T-cell (primary cell): ENCODE measurements around the gene FNIP2. TPM values are rescaled to one million over a fixed set of nuclear protein-coding genes. Genes with fewer than 3 reads are reported as not detected.

Source experiments
- ATAC-seq, 4 experiments: fragments of 200-7000 bp in 3 of 4; fragments of 150-1000 bp in 1 of 4; cut with Tn5 transposase; replicated peaks in 1 of 4; 1 replicate in 3 of 4; 2 replicates in 1 of 4; pipeline ENCODE4 v1.10.0; 2021; ENCODE audit warnings: moderate library complexity in 3 of 4, mild to moderate bottlenecking in 2 of 4, moderate number of reproducible peaks in 1 of 4
- CTCF ChIA-PET, 2 donors: fragments of 300-600 bp; sonication (Branson Sonifier 250); formaldehyde crosslinking; loops; one replicate each; lab custom pipeline; 2022; ENCODE audit warnings: antibody characterized with exemption in 2 of 2; lab: Charles Lee
- POLR2A ChIA-PET, 2 donors: fragments of 300-600 bp; sonication (Branson Sonifier 250); formaldehyde crosslinking; loops; one replicate each; lab custom pipeline; 2022; ENCODE audit warnings: antibody characterized with exemption in 2 of 2; lab: Charles Lee
- DNase-seq, 35 experiments: peaks; one replicate each; pipeline versions ENCODE4 v3.0.0 to v3.0.0-alpha.2; 2013 to 2023
- H3K27ac ChIP-seq: one replicate; pipeline ENCODE4 v1.5.1; 2013; ENCODE audit warnings: low read length
- H3K27me3 ChIP-seq, 2 experiments: replicated peaks in 1 of 2; 1 replicate in 1 of 2; 2 replicates in 1 of 2; pipeline versions ENCODE4 v1.6.1 to v1.7.0; 2013; ENCODE audit warnings: low read length in 1 of 2, mixed read lengths in 1 of 2; ENCODE audit not compliant: control insufficient read depth in 2 of 2, insufficient read depth in 2 of 2; ENCODE audit errors: extremely low read depth in 1 of 2
- H3K36me3 ChIP-seq, 2 donors: 1 replicate in 1 of 2; 2 replicates in 1 of 2; pipeline versions ENCODE4 v1.6.1 to v1.7.0; 2013; ENCODE audit warnings: low read length in 1 of 2; ENCODE audit not compliant: control insufficient read depth in 2 of 2, insufficient read depth in 1 of 2; ENCODE audit errors: extremely low read depth in 1 of 2
- H3K4me1 ChIP-seq, 2 experiments: 1 replicate in 1 of 2; 2 replicates in 1 of 2; pipeline versions ENCODE4 v1.6.1 to v1.7.0; 2013; ENCODE audit warnings: low read length in 2 of 2, mixed read lengths in 1 of 2; ENCODE audit not compliant: insufficient read depth in 2 of 2, control insufficient read depth in 1 of 2; ENCODE audit errors: extremely low read depth in 1 of 2
- H3K4me3 ChIP-seq, 2 donors: 1 replicate in 1 of 2; 2 replicates in 1 of 2; pipeline versions ENCODE4 v1.5.1 to v1.7.0; 2013; ENCODE audit warnings: mild to moderate bottlenecking in 2 of 2, low read length in 1 of 2, moderate library complexity in 1 of 2; ENCODE audit not compliant: control insufficient read depth in 1 of 2; ENCODE audit errors: extremely low read depth in 1 of 2
- H3K9me3 ChIP-seq: 2 replicates; pipeline ENCODE4 v1.7.0; 2013
- H3K27ac Mint-ChIP-seq, 2 donors: one replicate each; pipeline ENCODE4 v1.8.0; 2020 to 2021; ENCODE audit warnings: mild to moderate bottlenecking in 2 of 2, mixed read lengths in 2 of 2
- H3K27me3 Mint-ChIP-seq, 2 donors: one replicate each; pipeline ENCODE4 v1.8.0; 2021 to 2022; ENCODE audit warnings: mixed read lengths in 2 of 2
- H3K36me3 Mint-ChIP-seq: one replicate; pipeline ENCODE4 v1.8.0; 2021; ENCODE audit warnings: mixed read lengths
- H3K4me1 Mint-ChIP-seq, 3 donors: one replicate each; pipeline ENCODE4 v1.8.0; 2020 to 2022; ENCODE audit warnings: mixed read lengths in 3 of 3, mild to moderate bottlenecking in 1 of 3
- H3K4me3 Mint-ChIP-seq, 3 donors: one replicate each; pipeline ENCODE4 v1.8.0; 2020 to 2022; ENCODE audit warnings: mild to moderate bottlenecking in 3 of 3, mixed read lengths in 3 of 3, moderate library complexity in 3 of 3
- H3K9me3 Mint-ChIP-seq, 3 donors: one replicate each; pipeline ENCODE4 v1.8.0; 2020 to 2022; ENCODE audit warnings: mixed read lengths in 3 of 3
- WGBS: methylation state at CpG from one replicate; pipeline ENCODE4 v1.1.5; 2013; ENCODE audit warnings: missing lambda C conversion rate; ENCODE audit not compliant: insufficient coverage; 5-methylcytosine and 5-hydroxymethylcytosine counted together
- total RNA-seq, 35 experiments: library from RNA in 6 of 35; stranded (reverse) in 6 of 35; fragments of 120-200 nt in 1 of 35; gene quantifications; one replicate each; pipeline versions ENCODE4 v1.2.1 to v1.2.4 and lab custom pipeline; 2013 to 2026

FNIP2 gene
- total RNA-seq, 5 donors from 2014 or later (not counting 1 experiment from before 2014, with no cell fraction given): 6.7 to 11.1 (median 10.7) TPM

GRCh38 chr4:158801066-158801465 lies 32.2 kb downstream of the FNIP2 start:
- ATAC-seq (no peak), DNase-seq (no peak)
- Histone ChIP-seq H3K27me3 (no peaks in the 10 kb centered on the region), H3K9me3 (no peaks in the 10 kb centered on the region), H3K36me3 (no peaks in the 10 kb centered on the region), H3K4me3 (no peak overlapping the region), H3K27ac (no peak overlapping the region), H3K4me1 (no peaks in the 10 kb centered on the region)
- Mint-ChIP-seq H3K9me3 (no peaks in the 10 kb centered on the region), H3K27ac (no peak overlapping the region), H3K27me3 (no peaks in the 10 kb centered on the region), H3K4me3 (no peak overlapping the region), H3K4me1 (peaks cover 11 to 24% (median 13%) of the 10 kb centered on the region in 3 donors), H3K36me3 (no peaks in the 10 kb centered on the region)
- ChIA-PET POLR2A (no interaction called here), CTCF (interaction anchor here in 1 of 2 donors (0.7 kb wide), 1 partner anchor 74 kb away, joined by 3 read pairs; no protein-coding TSS in a partner anchor)
- WGBS: 100% methylated on average over 1 of the region's 4 CpGs

GRCh38 chr4:158801677-158802076 lies 32.9 kb downstream of the FNIP2 start:
- H3K27ac Mint-ChIP-seq: no peak overlapping the region
- no peaks in the 10 kb centered on the region for H3K27me3 Mint-ChIP-seq

GRCh38 chr4:158802914-158803313 lies 34.1 kb downstream of the FNIP2 start:
- no peak for DNase-seq
- H3K27ac Mint-ChIP-seq: no peak overlapping the region
- H3K4me3 Mint-ChIP-seq: no peak overlapping the region
- Histone ChIP-seq H3K27me3 (no peaks in the 10 kb centered on the region), H3K9me3 (no peaks in the 10 kb centered on the region), H3K27ac (no peak overlapping the region), H3K4me1 (no peaks in the 10 kb centered on the region), H3K4me3 (no peak overlapping the region), H3K36me3 (no peaks in the 10 kb centered on the region)
- ATAC-seq: no peak
- CTCF ChIA-PET: interaction anchor here in 1 of 2 donors (0.6 kb wide), 1 partner anchor 18 kb away, joined by 3 read pairs; no protein-coding TSS in a partner anchor
- no CpG with 5 or more reads among the region's 1 CpG for WGBS
- POLR2A ChIA-PET: no interaction called here
- no peaks in the 10 kb centered on the region for H3K27me3 Mint-ChIP-seq
- H3K4me1 Mint-ChIP-seq: peaks cover 11 to 24% (median 13%) of the 10 kb centered on the region in 3 donors
- H3K9me3 Mint-ChIP-seq: no peaks in the 10 kb centered on the region
- H3K36me3 Mint-ChIP-seq: no peaks in the 10 kb centered on the region

More at GRCh38 chr4:158801677-158802076, 32.9 kb downstream of the FNIP2 start:
- Histone ChIP-seq H3K27ac (no peak overlapping the region), H3K27me3 (no peaks in the 10 kb centered on the region), H3K9me3 (no peaks in the 10 kb centered on the region), H3K36me3 (no peaks in the 10 kb centered on the region), H3K4me1 (no peaks in the 10 kb centered on the region), H3K4me3 (no peak overlapping the region)
- 100% methylated on average over 1 of the region's 3 CpGs for WGBS
- ChIA-PET CTCF (no interaction called here), POLR2A (interaction anchor here in 1 of 2 donors (0.5 kb wide), 1 partner anchor 15 kb away, joined by 3 read pairs; no protein-coding TSS in a partner anchor)
- ATAC-seq: no peak
- Mint-ChIP-seq H3K36me3 (no peaks in the 10 kb centered on the region), H3K9me3 (no peaks in the 10 kb centered on the region), H3K4me3 (no peak overlapping the region), H3K4me1 (peaks cover 11 to 24% (median 13%) of the 10 kb centered on the region in 3 donors)
- no peak for DNase-seq

DNA sequence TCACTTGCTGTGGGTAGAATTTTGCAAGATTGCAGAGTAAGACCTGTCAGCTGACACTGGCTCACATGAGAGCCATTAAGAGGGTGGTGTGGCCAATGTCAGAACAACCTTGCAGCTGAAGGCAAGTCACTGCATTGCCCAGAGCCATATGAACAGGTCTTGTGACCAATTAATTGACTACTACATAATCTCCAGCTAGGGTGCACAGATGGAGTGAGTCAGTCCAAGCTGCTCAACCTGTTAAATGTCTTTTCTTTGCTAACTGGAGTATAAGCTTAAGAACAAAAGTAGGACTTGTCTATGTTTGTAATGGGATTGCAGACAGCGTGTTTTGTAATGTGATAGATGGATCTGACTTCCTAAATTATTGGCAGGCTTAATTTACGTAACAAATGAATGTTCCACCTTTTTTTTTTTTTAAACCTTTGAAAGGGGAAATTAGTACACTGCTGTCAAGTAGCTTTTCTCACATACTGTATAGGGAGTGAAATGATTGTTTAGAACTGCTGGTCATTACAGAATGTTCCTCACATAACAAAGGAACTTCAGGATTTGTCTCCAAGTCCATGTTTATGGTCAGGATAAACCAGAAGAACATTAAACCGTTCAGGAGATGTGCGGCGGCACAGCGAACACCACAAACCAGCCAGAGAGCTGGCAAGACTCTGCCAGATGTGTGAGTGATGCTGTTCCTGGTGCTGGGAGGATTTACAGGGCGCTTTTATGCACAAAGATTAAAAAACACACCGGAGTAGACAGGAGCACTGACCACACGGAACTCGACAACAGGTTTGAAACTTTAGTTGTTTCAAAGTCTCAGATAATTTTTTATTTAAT lies 37.0 kb downstream of the FNIP2 start:
- H3K27me3 Mint-ChIP-seq: no peaks in the 10 kb centered on the region
- WGBS: 91% methylated on average over 4 of the region's 10 CpGs
- H3K27ac Mint-ChIP-seq: no peak overlapping the region
- H3K4me3 Mint-ChIP-seq: no peak overlapping the region
- H3K36me3 Mint-ChIP-seq: no peaks in the 10 kb centered on the region
- ChIA-PET CTCF (interaction anchor here in 1 of 2 donors (0.7 kb wide), 1 partner anchor 161 kb away, joined by 3 read pairs; no protein-coding TSS in a partner anchor), POLR2A (interaction anchor here in 1 of 2 donors (0.6 kb wide), 1 partner anchor 11 kb away, joined by 3 read pairs; no protein-coding TSS in a partner anchor)
- Histone ChIP-seq H3K4me1 (peaks cover 9 to 16% of the 10 kb centered on the region in 2 experiments), H3K27me3 (no peaks in the 10 kb centered on the region), H3K9me3 (no peaks in the 10 kb centered on the region), H3K36me3 (no peaks in the 10 kb centered on the region), H3K27ac (no peak overlapping the region), H3K4me3 (no peak overlapping the region)
- no peak for ATAC-seq
- no peaks in the 10 kb centered on the region for H3K9me3 Mint-ChIP-seq
- peaks cover 27 to 36% (median 33%) of the 10 kb centered on the region in 3 donors for H3K4me1 Mint-ChIP-seq
- no peak for DNase-seq

DNA sequence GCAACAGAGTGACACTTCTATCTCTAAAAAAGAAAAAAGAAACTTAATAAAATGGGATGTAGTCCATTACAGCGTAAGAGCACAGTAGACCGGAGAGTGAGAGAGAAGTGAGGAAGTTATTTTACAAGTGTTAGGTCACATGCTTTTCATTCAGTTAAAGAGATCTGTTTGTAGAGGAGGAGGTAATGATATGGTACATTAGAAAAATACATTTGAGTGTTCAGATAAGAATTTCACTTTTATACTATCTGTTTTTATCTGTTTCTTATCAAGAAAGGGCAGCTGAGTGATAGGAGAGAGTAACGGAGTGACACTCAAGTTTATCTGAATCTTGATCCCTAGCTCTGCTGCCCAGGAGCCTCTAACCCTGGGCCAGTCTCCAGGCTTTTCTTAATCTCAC lies 38.9 kb downstream of the FNIP2 start:
- peaks cover 41 to 45% (median 45%) of the 10 kb centered on the region in 3 donors for H3K4me1 Mint-ChIP-seq
- no peak overlapping the region for H3K4me3 ChIP-seq
- no peaks in the 10 kb centered on the region for H3K36me3 Mint-ChIP-seq

GRCh38 chr4:158808399-158808798 lies 39.6 kb downstream of the FNIP2 start:
- WGBS: 0% methylated on average over 1 of the region's 3 CpGs
- Mint-ChIP-seq H3K4me3 (no peak overlapping the region), H3K27ac (no peak overlapping the region), H3K27me3 (no peaks in the 10 kb centered on the region), H3K36me3 (no peaks in the 10 kb centered on the region), H3K9me3 (no peaks in the 10 kb centered on the region), H3K4me1 (peaks cover 39 to 41% (median 39%) of the 10 kb centered on the region in 3 donors)
- DNase-seq: no peak
- no peak overlapping the region for H3K27ac ChIP-seq
- ChIA-PET CTCF (no interaction called here), POLR2A (interaction anchor here in 1 of 2 donors (0.7 kb wide), 1 partner anchor 11 kb away, joined by 5 read pairs; no protein-coding TSS in a partner anchor)
- H3K4me3 ChIP-seq: no peak overlapping the region
- H3K27me3 ChIP-seq: no peaks in the 10 kb centered on the region
- H3K4me1 ChIP-seq: peaks cover 13 to 28% of the 10 kb centered on the region in 2 experiments
- ATAC-seq: no peak
- no peaks in the 10 kb centered on the region for H3K36me3 ChIP-seq
- H3K9me3 ChIP-seq: no peaks in the 10 kb centered on the region

More for the DNA sequence above, 38.9 kb downstream of the FNIP2 start:
- Mint-ChIP-seq H3K4me3 (no peak overlapping the region), H3K9me3 (no peaks in the 10 kb centered on the region), H3K27me3 (no peaks in the 10 kb centered on the region), H3K27ac (no peak overlapping the region)
- no CpG with 5 or more reads among the region's 3 CpGs for WGBS
- no peak for DNase-seq
- POLR2A ChIA-PET: interaction anchor here in 1 of 2 donors (0.7 kb wide), 1 partner anchor 12 kb away, joined by 5 read pairs; no protein-coding TSS in a partner anchor
- ATAC-seq: no peak
- no peaks in the 10 kb centered on the region for H3K36me3 ChIP-seq
- H3K27me3 ChIP-seq: no peaks in the 10 kb centered on the region
- H3K9me3 ChIP-seq: no peaks in the 10 kb centered on the region
- CTCF ChIA-PET: no interaction called here
- peaks cover 13 to 28% of the 10 kb centered on the region in 2 experiments for H3K4me1 ChIP-seq
- no peak overlapping the region for H3K27ac ChIP-seq
